ENCODE results near the gene SPATA32.
"Not testable (repeated sequence)": the region's sequence is repeated elsewhere in the genome, so short reads cannot be mapped to it uniquely, and the experiment has no call there.

The SPATA32 gene

DNA sequence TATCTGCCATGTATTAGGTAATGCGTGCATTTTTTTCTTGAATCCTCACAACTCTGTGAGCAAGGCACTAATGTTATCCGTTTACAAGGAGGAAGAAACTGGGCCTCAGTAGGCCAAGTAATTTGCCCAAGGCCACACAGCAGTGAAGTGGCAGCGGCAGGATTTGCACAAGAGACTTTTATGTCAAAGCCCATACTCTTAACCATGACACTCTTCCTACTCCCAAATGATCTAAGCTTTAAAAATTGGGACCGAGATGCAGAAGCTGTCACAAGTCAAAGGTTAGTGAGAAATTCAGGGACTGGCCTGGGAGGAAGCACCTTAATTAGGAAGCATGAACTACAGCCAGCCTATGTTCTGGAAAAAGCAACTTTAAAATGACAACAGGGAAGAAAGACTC, 44.2 kb upstream of the SPATA32 start:
- peaks cover 97% of the 10 kb centered on the region for H3K4me1 ChIP-seq (ENCODE audit: low read depth, poor library complexity, severe bottlenecking)
- no peak overlapping the region for H3K27ac ChIP-seq
- no peaks in the 10 kb centered on the region for H3K36me3 ChIP-seq (ENCODE audit: insufficient read depth)
- no peak overlapping the region for H3K4me2 ChIP-seq
- H2AFZ ChIP-seq (ENCODE audit: low read depth) = no peak overlapping the region
- no peak overlapping the region for H3K4me3 ChIP-seq (IDR thresholded peaks at IDR 0.05; ENCODE audit: insufficient read depth, low read depth, low read length)
- H3K27me3 ChIP-seq (ENCODE audit: insufficient read depth, low read depth) = no peaks in the 10 kb centered on the region
- TF ChIP-seq, protein P1, sequence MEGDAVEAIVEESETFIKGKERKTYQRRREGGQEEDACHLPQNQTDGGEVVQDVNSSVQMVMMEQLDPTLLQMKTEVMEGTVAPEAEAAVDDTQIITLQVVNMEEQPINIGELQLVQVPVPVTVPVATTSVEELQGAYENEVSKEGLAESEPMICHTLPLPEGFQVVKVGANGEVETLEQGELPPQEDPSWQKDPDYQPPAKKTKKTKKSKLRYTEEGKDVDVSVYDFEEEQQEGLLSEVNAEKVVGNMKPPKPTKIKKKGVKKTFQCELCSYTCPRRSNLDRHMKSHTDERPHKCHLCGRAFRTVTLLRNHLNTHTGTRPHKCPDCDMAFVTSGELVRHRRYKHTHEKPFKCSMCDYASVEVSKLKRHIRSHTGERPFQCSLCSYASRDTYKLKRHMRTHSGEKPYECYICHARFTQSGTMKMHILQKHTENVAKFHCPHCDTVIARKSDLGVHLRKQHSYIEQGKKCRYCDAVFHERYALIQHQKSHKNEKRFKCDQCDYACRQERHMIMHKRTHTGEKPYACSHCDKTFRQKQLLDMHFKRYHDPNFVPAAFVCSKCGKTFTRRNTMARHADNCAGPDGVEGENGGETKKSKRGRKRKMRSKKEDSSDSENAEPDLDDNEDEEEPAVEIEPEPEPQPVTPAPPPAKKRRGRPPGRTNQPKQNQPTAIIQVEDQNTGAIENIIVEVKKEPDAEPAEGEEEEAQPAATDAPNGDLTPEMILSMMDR (conservative IDR thresholded peaks at IDR 0.05; ENCODE audit: low read depth, low read length) = no peak
- H3K9ac ChIP-seq = no peak overlapping the region
- peaks cover 96% of the 10 kb centered on the region for H3K79me2 ChIP-seq (ENCODE audit: insufficient read depth, low read depth)
- H4K20me1 ChIP-seq (ENCODE audit: insufficient read depth) = no peaks in the 10 kb centered on the region

DNA sequence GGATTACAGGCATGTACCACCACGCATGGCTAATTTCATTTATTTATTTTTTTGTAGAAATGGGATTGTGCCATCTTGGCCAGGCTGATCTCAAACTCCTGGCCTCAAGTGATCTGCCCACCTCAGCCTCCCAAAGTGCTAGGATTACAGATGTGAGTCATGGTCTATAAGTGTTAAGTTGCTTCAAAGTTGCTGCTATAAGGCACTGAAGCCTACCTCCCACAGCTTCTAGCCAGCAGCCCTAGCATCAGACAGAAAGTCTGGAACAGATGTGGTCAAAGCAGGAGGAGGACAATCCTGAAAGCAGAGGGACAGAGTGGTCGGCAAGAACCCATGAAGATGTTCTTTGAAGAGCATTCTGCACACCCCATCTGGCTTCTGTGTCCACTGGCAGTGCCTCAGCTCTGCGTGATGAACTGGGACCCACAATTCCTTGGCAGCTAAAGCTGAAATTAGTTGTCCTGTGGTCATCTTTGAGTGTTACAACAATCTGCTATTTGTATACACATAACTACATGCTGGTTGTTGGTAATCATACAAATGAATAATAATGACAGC, 43.7 kb upstream of the SPATA32 start:
- Histone ChIP-seq H4K20me1 (ENCODE audit: insufficient read depth) (no peaks in the 10 kb centered on the region), H3K4me3 (IDR thresholded peaks at IDR 0.05; ENCODE audit: insufficient read depth, low read depth, low read length) (no peak overlapping the region), H3K4me1 (ENCODE audit: low read depth, poor library complexity, severe bottlenecking) (peaks cover 97% of the 10 kb centered on the region), H3K27ac (no peak overlapping the region), H3K4me2 (no peak overlapping the region), H2AFZ (ENCODE audit: low read depth) (no peak overlapping the region), H3K79me2 (ENCODE audit: insufficient read depth, low read depth) (peaks cover 96% of the 10 kb centered on the region), H3K9ac (no peak overlapping the region), H3K36me3 (ENCODE audit: insufficient read depth) (no peaks in the 10 kb centered on the region), H3K27me3 (ENCODE audit: insufficient read depth, low read depth) (no peaks in the 10 kb centered on the region)
- TF ChIP-seq, protein P1 (conservative IDR thresholded peaks at IDR 0.05; ENCODE audit: low read depth, low read length) = no peak

DNA sequence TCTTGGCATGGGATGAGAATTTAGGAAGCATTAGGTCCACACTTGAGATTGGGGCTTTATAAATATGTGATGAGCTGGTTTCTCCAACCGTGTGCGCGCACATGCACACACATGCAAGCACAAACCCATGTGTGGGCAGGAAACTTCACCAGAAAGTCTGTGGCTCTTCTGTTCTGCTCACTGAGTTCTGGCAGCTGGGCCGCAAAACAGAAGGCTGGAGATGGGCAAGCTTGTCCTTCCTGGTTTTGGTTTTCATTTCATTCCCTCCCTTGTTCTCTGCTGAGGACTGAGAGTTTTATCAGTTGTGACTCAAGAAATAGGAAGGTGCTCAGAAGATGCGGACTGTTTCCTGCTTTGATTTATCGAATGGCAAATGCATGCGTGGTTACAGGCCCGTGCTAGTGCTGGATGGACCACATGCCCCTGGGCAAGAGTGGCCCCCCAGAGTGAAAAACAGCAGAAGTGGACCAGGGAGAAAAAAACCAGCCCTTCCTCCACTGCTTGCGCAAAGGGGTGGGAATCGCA, 40.8 kb upstream of the SPATA32 start:
- H3K79me2 ChIP-seq (ENCODE audit: insufficient read depth, low read depth) = peaks cover 91% of the 10 kb centered on the region
- no peaks in the 10 kb centered on the region for H3K27me3 ChIP-seq (ENCODE audit: insufficient read depth, low read depth)
- H3K9ac ChIP-seq = no peak overlapping the region; the same call in 1 of the 2 replicates
- TF ChIP-seq, protein P1 (conservative IDR thresholded peaks at IDR 0.05; ENCODE audit: low read depth, low read length) = no peak
- no peaks in the 10 kb centered on the region for H3K36me3 ChIP-seq (ENCODE audit: insufficient read depth)
- H2AFZ ChIP-seq (ENCODE audit: low read depth) = no peak overlapping the region
- H3K4me2 ChIP-seq = peak overlapping the region; percentile 34; the same call in 1 of the 2 replicates
- H3K27ac ChIP-seq = peak overlapping the region; percentile 73
- H3K4me1 ChIP-seq (ENCODE audit: low read depth, poor library complexity, severe bottlenecking) = peaks cover 97% of the 10 kb centered on the region
- no peaks in the 10 kb centered on the region for H4K20me1 ChIP-seq (ENCODE audit: insufficient read depth)
- H3K4me3 ChIP-seq (IDR thresholded peaks at IDR 0.05; ENCODE audit: insufficient read depth, low read depth, low read length) = no peak overlapping the region

DNA sequence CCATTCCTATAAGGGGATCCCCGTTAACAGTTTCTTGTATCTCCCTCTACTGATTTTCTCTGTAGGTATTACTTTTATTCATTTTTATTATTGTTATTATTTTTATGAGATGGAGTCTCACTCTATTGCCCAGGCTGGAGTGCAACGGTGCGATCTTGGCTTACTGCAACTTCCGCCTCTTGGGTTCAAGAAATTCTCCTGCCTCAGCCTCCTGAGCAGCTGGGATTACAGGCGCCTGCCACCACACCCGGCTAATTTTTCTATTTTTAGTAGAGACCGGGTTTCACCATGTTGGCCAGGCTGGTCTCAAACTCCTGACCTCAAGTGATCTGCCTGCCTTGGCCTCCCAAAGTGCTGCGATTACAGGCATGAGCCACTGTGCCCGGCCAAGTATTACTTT, 40.3 kb upstream of the SPATA32 start:
- Histone ChIP-seq H3K27ac (peak overlapping the region; percentile 73), H3K4me1 (ENCODE audit: low read depth, poor library complexity, severe bottlenecking) (peaks cover 97% of the 10 kb centered on the region), H3K4me2 (peak overlapping the region; percentile 34; the same call in 1 of the 2 replicates), H3K79me2 (ENCODE audit: insufficient read depth, low read depth) (peaks cover 91% of the 10 kb centered on the region)
- H3K9ac ChIP-seq; H2AFZ ChIP-seq (ENCODE audit: low read depth); H3K27me3 ChIP-seq (ENCODE audit: insufficient read depth, low read depth); H3K36me3 ChIP-seq (ENCODE audit: insufficient read depth); H4K20me1 ChIP-seq (ENCODE audit: insufficient read depth); H3K4me3 ChIP-seq (IDR thresholded peaks at IDR 0.05; ENCODE audit: insufficient read depth, low read depth, low read length): not testable (repeated sequence)

DNA sequence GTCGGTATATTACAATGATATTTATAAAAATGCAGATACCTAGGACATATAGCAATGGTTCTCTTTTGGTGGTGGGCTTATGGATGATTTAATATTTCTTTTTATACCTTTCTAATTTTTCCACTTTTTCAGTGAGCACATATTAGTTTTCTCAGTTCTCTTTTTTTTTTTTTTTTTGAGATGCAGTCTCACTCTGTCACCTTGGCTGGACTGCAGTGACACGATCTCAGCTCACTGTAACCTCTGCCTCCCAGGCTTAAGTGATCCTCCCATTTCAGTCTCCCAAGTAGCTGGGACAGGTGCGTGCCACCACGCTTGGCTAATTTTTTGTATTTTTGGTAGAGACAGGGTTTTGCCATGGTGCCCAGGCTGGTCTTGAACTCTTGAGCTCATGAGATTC, 39.8 kb upstream of the SPATA32 start:
- Histone ChIP-seq H3K27me3 (ENCODE audit: insufficient read depth, low read depth) (no peaks in the 10 kb centered on the region), H2AFZ (ENCODE audit: low read depth) (no peak overlapping the region), H3K79me2 (ENCODE audit: insufficient read depth, low read depth) (peaks cover 94% of the 10 kb centered on the region), H4K20me1 (ENCODE audit: insufficient read depth) (no peaks in the 10 kb centered on the region), H3K4me3 (IDR thresholded peaks at IDR 0.05; ENCODE audit: insufficient read depth, low read depth, low read length) (no peak overlapping the region), H3K9ac (no peak overlapping the region), H3K4me2 (peak overlapping the region; percentile 34; the same call in 1 of the 2 replicates), H3K4me1 (ENCODE audit: low read depth, poor library complexity, severe bottlenecking) (peaks cover 96% of the 10 kb centered on the region), H3K36me3 (ENCODE audit: insufficient read depth) (no peaks in the 10 kb centered on the region), H3K27ac (peak overlapping the region; percentile 73; the same call in 1 of the 2 replicates)
- TF ChIP-seq, protein P1 (conservative IDR thresholded peaks at IDR 0.05; ENCODE audit: low read depth, low read length) = no peak
